ENCODE results near the gene IRF2BP1. TPM values are rescaled to one million over a fixed set of nuclear protein-coding genes. Genes with fewer than 3 reads are reported as not detected.

Gene IRF2BP1
- total and polyA plus RNA-seq, 2 of the 13 experiments (the other 11 are each of a cell fraction or from before 2014, with no cell fraction given), result 4.3 to 14.3 TPM

DNA sequence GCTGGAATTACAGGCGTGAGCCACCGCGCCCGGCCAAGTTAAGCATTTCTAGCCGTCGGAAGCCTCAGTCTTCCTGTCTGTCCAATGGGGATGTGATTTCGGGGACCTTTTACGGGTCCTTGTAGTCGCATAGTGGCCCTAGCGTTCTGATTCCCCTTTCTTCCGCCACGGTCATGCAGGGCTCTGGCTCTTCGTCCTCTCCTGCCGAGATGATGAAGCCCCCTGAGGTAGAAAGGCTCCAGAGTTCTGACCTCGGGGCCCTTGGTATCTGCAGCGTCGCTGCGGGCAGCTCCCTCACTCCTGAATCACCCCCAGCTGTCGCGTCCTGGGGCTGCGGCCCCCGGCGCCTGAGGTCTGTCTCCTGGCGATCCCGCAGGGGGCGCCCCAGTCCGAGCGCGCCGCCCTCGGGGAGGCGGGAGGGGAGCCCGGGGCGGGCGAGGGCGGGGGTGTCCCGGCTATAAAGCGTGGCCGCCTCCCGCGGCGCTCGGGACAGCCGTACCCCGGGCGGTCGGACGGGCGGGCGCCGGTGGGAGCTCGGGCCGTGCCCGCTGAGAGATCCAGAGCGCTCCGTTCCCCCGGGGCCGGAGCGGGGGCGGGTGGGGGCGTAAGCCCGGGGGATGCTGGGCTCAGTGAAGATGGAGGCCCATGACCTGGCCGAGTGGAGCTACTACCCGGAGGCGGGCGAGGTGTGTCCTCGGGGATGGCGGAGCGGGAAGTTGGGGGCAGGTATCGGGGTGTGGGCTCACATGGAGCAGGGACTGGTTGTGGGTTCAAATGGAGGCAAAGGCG lies 21.9 kb downstream of the IRF2BP1 start, which contains the start of gene FOXA3 (continued):
- TF ChIP-seq ZBED4 (CRISPR knock-in tag; IDR thresholded peaks at IDR 0.05; ENCODE audit: borderline replicate concordance), result peak; percentile 47; the same call in 1 of the 2 replicates
- TF ChIP-seq ZGPAT (CRISPR knock-in tag; IDR thresholded peaks at IDR 0.05), result no peak
- TF ChIP-seq GABPA (IDR thresholded peaks at IDR 0.05; ENCODE audit: low read depth, low read length), result no peak
- peak; percentile 48; the same call in 1 of the 2 replicates for TF ChIP-seq GABPA (CRISPR knock-in tag; IDR thresholded peaks at IDR 0.05; ENCODE audit: low read depth)
- peak; percentile 44; the same call in 1 of the 2 replicates for TF ChIP-seq MEIS1 (CRISPR knock-in tag; IDR thresholded peaks at IDR 0.05; ENCODE audit: borderline replicate concordance)
- TF ChIP-seq, protein P1, sequence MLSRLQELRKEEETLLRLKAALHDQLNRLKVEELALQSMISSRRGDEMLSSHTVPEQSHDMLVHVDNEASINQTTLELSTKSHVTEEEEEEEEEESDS (CRISPR knock-in tag; IDR thresholded peaks at IDR 0.05; ENCODE audit: borderline replicate concordance), result no peak
- TF ChIP-seq, protein P2, sequence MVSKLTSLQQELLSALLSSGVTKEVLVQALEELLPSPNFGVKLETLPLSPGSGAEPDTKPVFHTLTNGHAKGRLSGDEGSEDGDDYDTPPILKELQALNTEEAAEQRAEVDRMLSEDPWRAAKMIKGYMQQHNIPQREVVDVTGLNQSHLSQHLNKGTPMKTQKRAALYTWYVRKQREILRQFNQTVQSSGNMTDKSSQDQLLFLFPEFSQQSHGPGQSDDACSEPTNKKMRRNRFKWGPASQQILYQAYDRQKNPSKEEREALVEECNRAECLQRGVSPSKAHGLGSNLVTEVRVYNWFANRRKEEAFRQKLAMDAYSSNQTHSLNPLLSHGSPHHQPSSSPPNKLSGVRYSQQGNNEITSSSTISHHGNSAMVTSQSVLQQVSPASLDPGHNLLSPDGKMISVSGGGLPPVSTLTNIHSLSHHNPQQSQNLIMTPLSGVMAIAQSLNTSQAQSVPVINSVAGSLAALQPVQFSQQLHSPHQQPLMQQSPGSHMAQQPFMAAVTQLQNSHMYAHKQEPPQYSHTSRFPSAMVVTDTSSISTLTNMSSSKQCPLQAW (CRISPR knock-in tag; IDR thresholded peaks at IDR 0.05), result 0 out of 2 replicates have a peak, but pooled peaks have one; percentile 66
- TF ChIP-seq KDM2A (CRISPR knock-in tag; IDR thresholded peaks at IDR 0.05; ENCODE audit: borderline replicate concordance, low read depth), result peak; percentile 76; the same call in 1 of the 2 replicates
- TF ChIP-seq, protein P3, sequence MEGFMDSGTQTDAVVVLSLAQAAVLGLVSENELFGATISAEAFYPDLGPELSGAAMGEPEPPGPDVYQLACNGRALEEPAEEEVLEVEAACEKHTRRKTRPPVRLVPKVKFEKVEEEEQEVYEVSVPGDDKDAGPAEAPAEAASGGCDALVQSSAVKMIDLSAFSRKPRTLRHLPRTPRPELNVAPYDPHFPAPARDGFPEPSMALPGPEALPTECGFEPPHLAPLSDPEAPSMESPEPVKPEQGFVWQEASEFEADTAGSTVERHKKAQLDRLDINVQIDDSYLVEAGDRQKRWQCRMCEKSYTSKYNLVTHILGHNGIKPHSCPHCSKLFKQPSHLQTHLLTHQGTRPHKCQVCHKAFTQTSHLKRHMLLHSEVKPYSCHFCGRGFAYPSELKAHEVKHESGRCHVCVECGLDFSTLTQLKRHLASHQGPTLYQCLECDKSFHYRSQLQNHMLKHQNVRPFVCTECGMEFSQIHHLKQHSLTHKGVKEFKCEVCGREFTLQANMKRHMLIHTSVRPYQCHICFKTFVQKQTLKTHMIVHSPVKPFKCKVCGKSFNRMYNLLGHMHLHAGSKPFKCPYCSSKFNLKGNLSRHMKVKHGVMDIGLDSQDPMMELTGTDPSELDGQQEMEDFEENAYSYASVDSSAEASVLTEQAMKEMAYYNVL (CRISPR knock-in tag; IDR thresholded peaks at IDR 0.05; ENCODE audit: borderline replicate concordance), result no peak; the same call in 1 of the 2 replicates
- 0 out of 2 replicates have a peak, but pooled peaks have one; percentile 13 for TF ChIP-seq TFE3 (CRISPR knock-in tag; IDR thresholded peaks at IDR 0.05)
- peak; percentile 90 for TF ChIP-seq RBFOX2 (IDR thresholded peaks at IDR 0.05; ENCODE audit: low read depth, low read length)

Measured in HepG2 (cell line).